Measurements from ENCODE around the gene MCRIP2. TPM values are rescaled to one million over a fixed set of nuclear protein-coding genes. Genes with fewer than 3 reads are reported as not detected.
A peak's percentile ranks its signal among the peaks of the same experiment; 100 is the strongest.

The MCRIP2 gene
- total RNA-seq, 1 experiment from 2014 or later = 56.3 TPM

GRCh38 chr16:645852-646678, 4.4 kb downstream of the MCRIP2 start:
- no peak for TF ChIP-seq CTCF (IDR thresholded peaks at IDR 0.05; ENCODE audit: unreplicated experiment)
- no peaks in the 10 kb centered on the region for H3K27me3 Mint-ChIP-seq (ENCODE audit: unreplicated experiment)
- DNase-seq = no peak
- CTCF ChIA-PET = no interaction called here
- intact Hi-C loops (cut with micrococcal nuclease; ENCODE audit: unreplicated experiment) = no loop called here
- peaks cover 30% of the 10 kb centered on the region for H3K4me1 Mint-ChIP-seq (ENCODE audit: low read depth, unreplicated experiment)
- no peak overlapping the region for H3K27ac Mint-ChIP-seq (ENCODE audit: unreplicated experiment)
- peak overlapping the region; percentile 77 for H3K4me3 Mint-ChIP-seq (ENCODE audit: low read depth, unreplicated experiment)
- no TSS peak for BruUV-seq (replicated peaks)
- no peaks in the 10 kb centered on the region for H3K9me3 Mint-ChIP-seq (ENCODE audit: low read depth, unreplicated experiment)
- peaks cover 92% of the 10 kb centered on the region for H3K36me3 Mint-ChIP-seq (ENCODE audit: insufficient read depth, unreplicated experiment)

GRCh38 chr16:646679-647172, 5.1 kb downstream of the MCRIP2 start:
- no TSS peak for BruUV-seq (replicated peaks)
- CTCF ChIA-PET = interaction anchor here (2.1 kb wide), 1 partner anchor 10 kb away, joined by 6 read pairs; the partner anchor contains the start of gene METTL26
- Mint-ChIP-seq H3K4me1 (ENCODE audit: low read depth, unreplicated experiment) (peaks cover 30% of the 10 kb centered on the region), H3K36me3 (ENCODE audit: insufficient read depth, unreplicated experiment) (peaks cover 93% of the 10 kb centered on the region), H3K9me3 (ENCODE audit: low read depth, unreplicated experiment) (no peaks in the 10 kb centered on the region), H3K27ac (ENCODE audit: unreplicated experiment) (no peak overlapping the region), H3K4me3 (ENCODE audit: low read depth, unreplicated experiment) (peak overlapping the region; percentile 77), H3K27me3 (ENCODE audit: unreplicated experiment) (no peaks in the 10 kb centered on the region)
- TF ChIP-seq CTCF (IDR thresholded peaks at IDR 0.05; ENCODE audit: unreplicated experiment) = no peak
- intact Hi-C loops (cut with micrococcal nuclease; ENCODE audit: unreplicated experiment) = no loop called here
- DNase-seq = no peak

- Mint-ChIP-seq H3K9me3 (ENCODE audit: low read depth, unreplicated experiment) (no peaks in the 10 kb centered on the region), H3K27me3 (ENCODE audit: unreplicated experiment) (no peaks in the 10 kb centered on the region), H3K4me3 (ENCODE audit: low read depth, unreplicated experiment) (peak overlapping the region; percentile 77), H3K36me3 (ENCODE audit: insufficient read depth, unreplicated experiment) (peaks cover 93% of the 10 kb centered on the region), H3K4me1 (ENCODE audit: low read depth, unreplicated experiment) (peaks cover 30% of the 10 kb centered on the region), H3K27ac (ENCODE audit: unreplicated experiment) (no peak overlapping the region)
- no peak for DNase-seq
- no TSS peak for BruUV-seq (replicated peaks)
- CTCF ChIA-PET = interaction anchor here (0.5 to 2.1 kb wide), 5 partner anchors 11 to 246 kb away, joined by 3 to 6 read pairs (median 4); partner anchors contain the start of genes DECR2, METTL26 and RHOT2
- intact Hi-C loops (cut with micrococcal nuclease; ENCODE audit: unreplicated experiment) = no loop called here
- TF ChIP-seq CTCF (IDR thresholded peaks at IDR 0.05; ENCODE audit: unreplicated experiment) = no peak
Observed at GRCh38 chr16:647173-647902, 5.7 kb downstream of the MCRIP2 start.

GRCh38 chr16:648071-648780, 6.6 kb downstream of the MCRIP2 start:
- intact Hi-C loops (cut with micrococcal nuclease; ENCODE audit: unreplicated experiment) = no loop called here
- CTCF ChIA-PET = interaction anchor here (0.5 to 2.1 kb wide), 6 partner anchors 12 to 247 kb away, joined by 3 to 6 read pairs (median 4); partner anchors contain the start of genes DECR2, METTL26 and RHOT2
- Mint-ChIP-seq H3K4me1 (ENCODE audit: low read depth, unreplicated experiment) (peaks cover 30% of the 10 kb centered on the region), H3K36me3 (ENCODE audit: insufficient read depth, unreplicated experiment) (peaks cover 87% of the 10 kb centered on the region), H3K27me3 (ENCODE audit: unreplicated experiment) (no peaks in the 10 kb centered on the region), H3K27ac (ENCODE audit: unreplicated experiment) (peak overlapping the region; percentile 82), H3K4me3 (ENCODE audit: low read depth, unreplicated experiment) (peak overlapping the region; percentile 77), H3K9me3 (ENCODE audit: low read depth, unreplicated experiment) (no peaks in the 10 kb centered on the region)
- BruUV-seq (replicated peaks) = no TSS peak
- peak; percentile 81 for TF ChIP-seq CTCF (IDR thresholded peaks at IDR 0.05; ENCODE audit: unreplicated experiment)
- DNase-seq = peak; percentile 82
